Activated B cell treated with CpG ODN at 0.5 μM for 24 hours (primary cell): ENCODE data around the gene SLC12A9. TPM values are rescaled to one million over a fixed set of nuclear protein-coding genes. Genes with fewer than 3 reads are reported as not detected.

Experiments used
- ATAC-seq: fragments of 200-7000 bp; cut with Tn5 transposase; one replicate; pipeline ENCODE4 v1.10.0; 2021; ENCODE audit warnings: low read depth, mild to moderate bottlenecking, moderate library complexity
- CTCF ChIA-PET: fragments of 350-600 bp; sonication (Branson Sonifier 250); formaldehyde crosslinking; loops from one replicate; lab custom pipeline; 2021; ENCODE audit warnings: antibody characterized with exemption; lab: Charles Lee
- POLR2A ChIA-PET: fragments of 350-600 bp; sonication (Branson Sonifier 250); formaldehyde crosslinking; loops from one replicate; lab custom pipeline; 2021; ENCODE audit warnings: antibody characterized with exemption; lab: Charles Lee
- DNase-seq: peaks from one replicate; pipeline ENCODE4 v3.0.0; 2022
- H3K27ac Mint-ChIP-seq: one replicate; pipeline ENCODE4 v1.8.0; 2020; ENCODE audit warnings: mixed read lengths
- H3K27me3 Mint-ChIP-seq: one replicate; pipeline ENCODE4 v1.8.0; 2021; ENCODE audit warnings: mixed read lengths
- H3K36me3 Mint-ChIP-seq: one replicate; pipeline ENCODE4 v1.8.0; 2021; ENCODE audit warnings: low read depth, mixed read lengths
- H3K4me1 Mint-ChIP-seq: one replicate; pipeline ENCODE4 v1.8.0; 2021; ENCODE audit warnings: mixed read lengths
- H3K4me3 Mint-ChIP-seq: one replicate; pipeline ENCODE4 v1.8.0; 2020; ENCODE audit warnings: mild to moderate bottlenecking, mixed read lengths
- H3K9me3 Mint-ChIP-seq: one replicate; pipeline ENCODE4 v1.8.0; 2020; ENCODE audit warnings: mixed read lengths
- intact Hi-C: fragments of 100-400 bp; cut with micrococcal nuclease; formaldehyde crosslinking; loops from one replicate; pipeline ENCODE4 v1.15.1; 2024
- total RNA-seq: library from RNA; stranded (reverse); gene quantifications from 2 replicates; pipeline ENCODE4 v1.2.3, GENCODE V29; 2022
- TF ChIP-seq, protein P1 (sequence below): fragments of 200-600 bp; IDR thresholded peaks from one replicate; pipeline ENCODE4 v1.8.0; 2022; ENCODE audit warnings: antibody characterized with exemption, mild to moderate bottlenecking

The SLC12A9 gene
- total RNA-seq, 1 donor from 2014 or later, result 48.9 TPM

DNA sequence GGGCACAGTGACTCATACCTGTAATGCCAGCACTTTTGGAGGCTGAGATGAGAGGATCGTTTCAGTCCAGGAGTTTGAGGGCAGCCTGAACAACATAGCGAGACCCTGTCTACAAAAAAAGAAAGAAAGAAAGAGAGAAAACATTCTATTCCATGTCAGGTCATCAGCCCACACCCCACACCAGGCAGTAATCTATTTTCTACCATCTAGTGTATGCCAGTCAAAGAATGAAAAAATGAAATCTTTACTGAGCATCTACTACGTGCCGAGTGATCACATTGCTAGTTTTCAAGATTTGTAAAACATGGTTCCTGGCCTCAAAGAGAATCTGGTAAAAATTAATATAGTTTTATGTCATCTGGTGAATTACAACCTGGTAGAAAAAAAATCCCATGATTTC lies 22.1 kb upstream of the SLC12A9 start:
- POLR2A ChIA-PET, result no interaction called here
- DNase-seq (no peak), ATAC-seq (no peak)
- no peaks in the 10 kb centered on the region for H3K9me3 Mint-ChIP-seq
- CTCF ChIA-PET, result no interaction called here
- no peak overlapping the region for H3K4me3 Mint-ChIP-seq
- peaks cover 24% of the 10 kb centered on the region for H3K27me3 Mint-ChIP-seq
- H3K27ac Mint-ChIP-seq, result no peak overlapping the region
- TF ChIP-seq, protein P1, sequence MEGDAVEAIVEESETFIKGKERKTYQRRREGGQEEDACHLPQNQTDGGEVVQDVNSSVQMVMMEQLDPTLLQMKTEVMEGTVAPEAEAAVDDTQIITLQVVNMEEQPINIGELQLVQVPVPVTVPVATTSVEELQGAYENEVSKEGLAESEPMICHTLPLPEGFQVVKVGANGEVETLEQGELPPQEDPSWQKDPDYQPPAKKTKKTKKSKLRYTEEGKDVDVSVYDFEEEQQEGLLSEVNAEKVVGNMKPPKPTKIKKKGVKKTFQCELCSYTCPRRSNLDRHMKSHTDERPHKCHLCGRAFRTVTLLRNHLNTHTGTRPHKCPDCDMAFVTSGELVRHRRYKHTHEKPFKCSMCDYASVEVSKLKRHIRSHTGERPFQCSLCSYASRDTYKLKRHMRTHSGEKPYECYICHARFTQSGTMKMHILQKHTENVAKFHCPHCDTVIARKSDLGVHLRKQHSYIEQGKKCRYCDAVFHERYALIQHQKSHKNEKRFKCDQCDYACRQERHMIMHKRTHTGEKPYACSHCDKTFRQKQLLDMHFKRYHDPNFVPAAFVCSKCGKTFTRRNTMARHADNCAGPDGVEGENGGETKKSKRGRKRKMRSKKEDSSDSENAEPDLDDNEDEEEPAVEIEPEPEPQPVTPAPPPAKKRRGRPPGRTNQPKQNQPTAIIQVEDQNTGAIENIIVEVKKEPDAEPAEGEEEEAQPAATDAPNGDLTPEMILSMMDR, result no peak
- H3K36me3 Mint-ChIP-seq, result no peaks in the 10 kb centered on the region
- intact Hi-C loops, result no loop called here
- peaks cover 18% of the 10 kb centered on the region for H3K4me1 Mint-ChIP-seq

DNA sequence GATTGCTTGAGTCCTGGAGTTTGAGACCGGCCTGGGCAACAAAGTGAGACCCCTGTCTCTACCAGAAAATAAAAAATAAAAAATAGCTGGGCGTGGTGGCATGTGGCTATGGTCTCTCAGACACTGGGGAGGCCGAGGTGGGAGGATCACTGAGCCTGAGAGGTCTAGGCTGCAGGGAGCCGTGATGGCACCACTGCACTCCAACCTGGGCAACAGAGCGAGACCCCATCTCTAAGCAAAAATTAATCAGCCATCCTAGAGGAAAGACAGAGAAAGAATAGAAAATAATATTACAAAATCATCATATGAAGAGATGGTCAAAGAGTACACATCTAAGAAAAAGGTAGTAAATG lies 20.3 kb upstream of the SLC12A9 start:
- Mint-ChIP-seq H3K27ac (no peak overlapping the region), H3K9me3 (no peaks in the 10 kb centered on the region), H3K4me1 (peaks cover 23% of the 10 kb centered on the region), H3K36me3 (no peaks in the 10 kb centered on the region), H3K27me3 (peaks cover 13% of the 10 kb centered on the region), H3K4me3 (no peak overlapping the region)
- POLR2A ChIA-PET, result no interaction called here
- ATAC-seq (no peak), DNase-seq (no peak)
- intact Hi-C loops, result no loop called here
- CTCF ChIA-PET, result interaction anchor here (2.2 kb wide), 1 partner anchor 20 kb away, joined by 6 read pairs; the partner anchor contains the start of gene SLC12A9
- TF ChIP-seq, protein P1, result no peak

DNA sequence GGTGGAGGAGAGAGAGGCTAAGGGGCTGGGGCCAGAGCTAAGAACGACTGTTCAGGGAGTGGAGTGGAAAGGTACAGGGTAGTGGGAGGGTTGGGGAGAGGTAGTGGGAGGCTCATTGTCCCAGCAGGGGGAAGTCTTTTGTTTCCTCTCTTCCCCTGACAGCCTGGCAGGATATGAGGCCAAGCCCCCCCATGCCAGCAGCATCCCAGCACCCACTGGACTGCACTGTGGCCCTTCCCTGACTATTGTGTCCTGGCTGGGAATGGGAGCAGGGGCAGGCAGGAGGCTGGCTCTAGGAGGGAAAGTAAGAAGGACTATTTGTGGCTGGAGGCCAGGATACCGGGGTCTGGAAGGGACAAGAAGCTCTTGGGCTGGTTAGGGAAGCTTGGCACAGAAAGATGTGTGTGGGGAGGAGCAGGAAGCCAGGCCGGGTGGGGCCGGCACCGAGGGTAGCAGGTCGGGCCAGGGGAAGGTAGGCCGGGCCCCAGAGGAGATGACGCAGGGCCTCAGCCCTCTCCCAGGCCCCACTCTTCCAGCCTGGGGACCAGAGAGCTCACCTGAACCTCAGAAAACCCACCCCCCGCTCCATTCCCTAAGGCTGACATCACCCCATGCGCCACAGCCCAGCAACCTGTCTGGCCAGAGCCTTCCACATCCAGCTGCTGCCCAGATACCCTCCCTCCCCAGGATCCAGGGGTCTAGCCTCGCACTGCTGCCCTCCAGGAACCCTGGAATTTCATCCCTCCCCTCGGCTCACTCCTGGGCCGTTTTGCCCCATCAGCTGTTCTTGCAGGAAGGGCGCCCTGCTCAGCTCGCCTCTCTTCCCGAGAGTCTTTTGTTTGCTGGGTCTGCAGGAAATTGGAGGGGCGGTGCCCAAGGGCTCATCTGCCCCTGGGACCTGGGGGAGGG lies 16.4 kb upstream of the SLC12A9 start:
- no peaks in the 10 kb centered on the region for H3K9me3 Mint-ChIP-seq
- TF ChIP-seq, protein P1, result no peak
- peaks cover 17% of the 10 kb centered on the region for H3K4me1 Mint-ChIP-seq
- ChIA-PET POLR2A (interaction anchor here (0.6 to 1.9 kb wide), 5 partner anchors 32 to 754 kb away, joined by 3 to 10 read pairs (median 4); partner anchors contain the start of genes FBXO24, LRCH4, SRRT and UFSP1), CTCF (interaction anchor here (3.1 kb wide), 1 partner anchor 16 kb away, joined by 10 read pairs; the partner anchor contains the start of gene SLC12A9)
- H3K27me3 Mint-ChIP-seq, result peaks cover 2% of the 10 kb centered on the region
- ATAC-seq (no peak), DNase-seq (no peak)
- intact Hi-C loops, result no loop called here
- peak overlapping the region; percentile 32 for H3K4me3 Mint-ChIP-seq
- no peaks in the 10 kb centered on the region for H3K36me3 Mint-ChIP-seq
- H3K27ac Mint-ChIP-seq, result no peak overlapping the region

DNA sequence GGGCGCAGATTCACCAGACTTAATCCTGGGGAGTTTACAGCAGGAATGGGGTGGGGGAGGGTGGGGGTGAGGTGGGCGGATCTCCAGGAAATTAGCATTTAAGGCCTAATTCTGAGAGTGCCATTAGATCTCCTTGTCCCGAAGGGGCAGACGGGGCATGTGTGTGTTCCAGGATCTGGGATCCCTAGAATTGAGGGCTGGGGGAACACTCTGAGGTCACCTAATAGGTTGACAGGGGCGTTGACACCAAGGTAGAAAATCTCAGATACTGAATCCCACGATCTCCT lies 15.8 kb upstream of the SLC12A9 start:
- no peak for DNase-seq
- Mint-ChIP-seq H3K4me1 (peaks cover 17% of the 10 kb centered on the region), H3K27ac (peak overlapping the region; percentile 85), H3K4me3 (peak overlapping the region; percentile 89), H3K9me3 (no peaks in the 10 kb centered on the region), H3K36me3 (no peaks in the 10 kb centered on the region), H3K27me3 (no peaks in the 10 kb centered on the region)
- POLR2A ChIA-PET, result interaction anchor here (0.7 to 1.9 kb wide), 3 partner anchors 38 to 754 kb away, joined by 3 to 4 read pairs (median 4); partner anchors contain the start of genes FBXO24, LRCH4 and SRRT
- TF ChIP-seq, protein P1, result no peak
- CTCF ChIA-PET, result interaction anchor here (3.1 kb wide), 1 partner anchor 15 kb away, joined by 10 read pairs; the partner anchor contains the start of gene SLC12A9
- ATAC-seq, result no peak
- intact Hi-C loops, result loop anchor here (1.0 kb wide), 2 partner anchors 16 to 33 kb away; partner anchors contain the start of gene SLC12A9
